ENCODE measurements around the gene GRIK4. TPM values are rescaled to one million over a fixed set of nuclear protein-coding genes. Genes with fewer than 3 reads are reported as not detected.
A peak's percentile ranks its signal among the peaks of the same experiment; 100 is the strongest.

Gene GRIK4
- total RNA-seq, 2 experiments from 2014 or later, result not detected

DNA sequence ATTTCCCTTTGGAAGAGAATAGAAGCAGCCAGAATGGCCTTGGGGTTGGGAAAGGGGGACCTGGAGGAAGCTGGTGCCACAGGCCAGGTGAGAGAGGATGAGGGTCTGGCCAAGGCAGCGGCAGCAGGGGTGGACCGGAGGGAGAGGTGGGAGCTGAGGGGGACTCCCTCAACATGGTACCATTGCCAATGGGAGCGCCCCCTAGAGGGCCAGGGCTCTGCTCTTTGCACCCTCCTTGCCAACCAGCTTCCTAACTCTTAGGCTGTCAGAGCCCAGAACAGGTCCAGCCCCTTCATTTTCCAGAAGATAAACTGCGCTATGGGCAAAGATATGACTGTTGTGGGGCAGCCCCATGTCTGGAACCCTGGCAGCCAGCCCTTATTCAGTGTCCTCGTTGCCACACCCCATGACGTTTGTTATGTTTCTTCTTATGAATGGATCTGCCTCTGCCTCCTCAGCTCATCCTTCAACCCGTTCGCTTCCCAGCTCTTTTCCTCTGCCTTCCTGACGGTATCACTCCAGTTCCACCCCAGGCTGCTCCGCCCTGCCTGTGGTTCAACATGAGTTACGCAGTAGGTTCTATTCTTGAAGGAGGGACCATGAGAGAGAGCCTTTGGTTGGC is 185.2 kb downstream of the GRIK4 start:
- peak; percentile 11 for DNase-seq
- CTCF ChIA-PET, result interaction anchor here (0.6 to 2.3 kb wide), 5 partner anchors 9 to 106 kb away, joined by 3 to 12 read pairs (median 3); no protein-coding TSS in a partner anchor
- Mint-ChIP-seq H3K27me3 (peaks cover 13% of the 10 kb centered on the region), H3K9me3 (ENCODE audit: low read depth) (no peaks in the 10 kb centered on the region), H3K4me3 (no peak overlapping the region), H3K4me1 (no peaks in the 10 kb centered on the region), H3K36me3 (ENCODE audit: low read depth) (no peaks in the 10 kb centered on the region), H3K27ac (no peak overlapping the region)
- POLR2A ChIA-PET, result interaction anchor here (0.6 kb wide), 1 partner anchor 268 kb away, joined by 6 read pairs; no protein-coding TSS in a partner anchor
- intact Hi-C loops (cut with DNase I, micrococcal nuclease), result no loop called here
- no peak for ATAC-seq

DNA sequence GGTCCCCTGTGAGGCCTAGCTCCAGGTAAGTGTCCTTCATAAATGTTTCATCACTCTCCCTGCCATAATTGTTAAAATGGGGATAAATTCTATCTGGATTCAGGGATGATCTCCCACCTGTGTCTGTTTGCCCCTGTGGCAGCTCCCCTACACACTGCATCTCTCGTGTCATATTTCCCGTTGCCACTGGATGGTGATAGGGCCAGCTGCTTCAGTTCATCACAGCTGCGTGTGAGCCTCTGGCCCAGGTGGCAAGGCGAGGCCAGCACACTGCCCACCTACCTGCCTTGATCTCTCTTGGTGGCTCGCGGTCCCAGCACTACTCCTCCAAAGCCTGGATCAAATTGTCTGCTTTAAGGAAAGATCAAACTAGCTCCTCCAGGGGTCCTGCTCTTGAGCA is 187.4 kb downstream of the GRIK4 start:
- Mint-ChIP-seq H3K4me3 (no peak overlapping the region), H3K9me3 (ENCODE audit: low read depth) (no peaks in the 10 kb centered on the region), H3K4me1 (no peaks in the 10 kb centered on the region), H3K27me3 (peaks cover 9% of the 10 kb centered on the region), H3K27ac (no peak overlapping the region), H3K36me3 (ENCODE audit: low read depth) (no peaks in the 10 kb centered on the region)
- intact Hi-C loops (cut with DNase I, micrococcal nuclease), result no loop called here
- DNase-seq, result no peak
- CTCF ChIA-PET, result no interaction called here
- POLR2A ChIA-PET, result no interaction called here
- no peak for ATAC-seq

DNA sequence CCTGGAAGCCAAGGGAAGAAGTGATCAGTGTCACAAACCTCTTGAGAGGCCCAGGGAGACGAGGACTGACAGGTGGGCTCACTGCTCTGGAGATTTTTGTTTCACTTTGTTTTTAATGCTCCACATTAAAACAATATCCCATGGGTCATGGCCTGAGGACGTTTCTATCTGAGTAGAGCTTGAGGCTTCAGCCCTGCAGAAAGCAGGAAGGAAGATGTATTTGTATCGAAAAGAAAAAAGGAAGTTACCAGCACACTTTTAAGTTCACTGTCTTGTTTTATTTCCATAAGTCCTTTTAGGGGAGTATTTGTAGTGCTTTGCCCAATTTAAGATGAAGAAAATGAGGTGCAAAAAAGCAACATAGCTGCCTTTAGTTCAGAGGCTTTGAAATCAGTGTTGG is 191.1 kb downstream of the GRIK4 start:
- ATAC-seq, result no peak
- H3K4me1 Mint-ChIP-seq, result no peaks in the 10 kb centered on the region
- intact Hi-C loops (cut with DNase I, micrococcal nuclease), result no loop called here
- ChIA-PET POLR2A (interaction anchor here (0.6 kb wide), 1 partner anchor 487 kb away, joined by 4 read pairs; no protein-coding TSS in a partner anchor), CTCF (no interaction called here)
- no peak for DNase-seq
- H3K4me3 Mint-ChIP-seq, result no peak overlapping the region
- no peak overlapping the region for H3K27ac Mint-ChIP-seq
- H3K36me3 Mint-ChIP-seq (ENCODE audit: low read depth), result no peaks in the 10 kb centered on the region
- H3K9me3 Mint-ChIP-seq (ENCODE audit: low read depth), result peaks cover 7% of the 10 kb centered on the region
- peaks cover 14% of the 10 kb centered on the region for H3K27me3 Mint-ChIP-seq

DNA sequence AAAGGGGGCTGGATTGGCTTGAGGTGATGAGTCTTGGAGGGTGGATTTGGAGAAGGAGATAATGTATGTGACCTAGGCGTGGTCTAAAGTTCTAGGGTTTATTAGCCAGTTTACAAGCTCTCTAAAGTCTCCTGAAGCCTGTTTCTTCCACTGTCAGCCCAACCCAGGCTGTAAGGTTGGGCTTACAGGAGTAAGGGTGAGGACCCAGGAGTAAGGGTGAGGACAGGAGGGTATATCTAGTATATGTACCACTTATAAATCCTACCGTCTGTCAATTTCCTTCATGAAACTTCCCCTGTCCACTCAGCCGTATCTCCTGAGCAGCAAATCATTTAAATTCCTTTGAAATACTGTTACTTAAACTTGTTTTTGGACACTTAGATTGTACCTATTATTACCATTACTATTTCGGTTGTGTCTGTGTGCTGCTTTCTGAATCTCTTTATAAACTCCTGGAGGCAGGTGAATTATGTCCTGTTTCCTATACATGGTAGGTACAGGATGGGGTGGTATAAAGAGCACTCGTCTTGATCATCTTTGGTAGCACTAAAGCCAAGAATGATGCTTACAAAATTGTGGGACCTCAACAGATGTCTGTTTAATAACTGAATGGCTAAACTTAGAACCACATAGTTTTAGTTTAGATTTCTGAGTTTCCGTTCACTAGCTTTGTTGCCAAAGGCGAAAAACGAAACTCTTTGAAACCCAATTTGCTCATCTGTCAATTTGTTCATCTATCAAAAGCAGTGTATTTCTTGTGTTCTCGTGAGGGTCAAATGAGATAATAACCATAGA is 192.0 kb downstream of the GRIK4 start:
- CTCF ChIA-PET, result interaction anchor here (0.7 to 1.2 kb wide), 2 partner anchors 18 to 98 kb away, joined by 3 to 5 read pairs; no protein-coding TSS in a partner anchor
- H3K4me1 Mint-ChIP-seq, result no peaks in the 10 kb centered on the region
- POLR2A ChIA-PET, result no interaction called here
- ATAC-seq, result no peak
- no peak overlapping the region for H3K27ac Mint-ChIP-seq
- H3K36me3 Mint-ChIP-seq (ENCODE audit: low read depth), result no peaks in the 10 kb centered on the region
- no peak overlapping the region for H3K4me3 Mint-ChIP-seq
- H3K27me3 Mint-ChIP-seq, result peaks cover 14% of the 10 kb centered on the region
- H3K9me3 Mint-ChIP-seq (ENCODE audit: low read depth), result peaks cover 12% of the 10 kb centered on the region
- no peak for DNase-seq
- intact Hi-C loops (cut with DNase I, micrococcal nuclease), result no loop called here

DNA sequence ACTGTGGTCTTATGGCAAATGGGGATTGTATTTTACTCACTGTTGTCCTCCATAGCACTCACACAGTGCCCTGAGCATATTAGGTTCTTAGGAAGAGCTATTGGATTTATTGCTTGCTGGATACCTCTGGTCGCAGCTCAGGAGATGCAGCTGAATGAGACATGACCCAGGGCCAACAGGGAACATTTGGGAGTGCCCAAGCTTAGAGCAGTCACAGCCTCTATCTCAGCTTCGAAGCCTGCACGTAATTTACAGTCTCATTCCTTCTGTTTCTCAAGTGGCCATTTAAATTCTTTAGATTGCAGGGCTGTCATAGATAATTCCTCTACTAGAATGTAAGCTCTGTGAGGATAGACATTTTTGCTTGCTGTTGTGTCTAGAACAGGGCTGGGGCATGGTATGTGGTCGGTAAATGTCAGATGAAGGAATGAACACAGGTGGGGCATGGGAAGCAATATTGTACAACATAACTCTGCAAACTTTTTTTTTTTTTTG is 192.8 kb downstream of the GRIK4 start:
- ATAC-seq, result no peak
- Mint-ChIP-seq H3K4me1 (no peaks in the 10 kb centered on the region), H3K27me3 (peaks cover 14% of the 10 kb centered on the region), H3K27ac (no peak overlapping the region), H3K9me3 (ENCODE audit: low read depth) (peaks cover 12% of the 10 kb centered on the region), H3K36me3 (ENCODE audit: low read depth) (no peaks in the 10 kb centered on the region), H3K4me3 (no peak overlapping the region)
- ChIA-PET POLR2A (no interaction called here), CTCF (interaction anchor here (1.2 kb wide), 1 partner anchor 19 kb away, joined by 3 read pairs; no protein-coding TSS in a partner anchor)
- DNase-seq, result no peak
- intact Hi-C loops (cut with DNase I, micrococcal nuclease), result no loop called here

DNA sequence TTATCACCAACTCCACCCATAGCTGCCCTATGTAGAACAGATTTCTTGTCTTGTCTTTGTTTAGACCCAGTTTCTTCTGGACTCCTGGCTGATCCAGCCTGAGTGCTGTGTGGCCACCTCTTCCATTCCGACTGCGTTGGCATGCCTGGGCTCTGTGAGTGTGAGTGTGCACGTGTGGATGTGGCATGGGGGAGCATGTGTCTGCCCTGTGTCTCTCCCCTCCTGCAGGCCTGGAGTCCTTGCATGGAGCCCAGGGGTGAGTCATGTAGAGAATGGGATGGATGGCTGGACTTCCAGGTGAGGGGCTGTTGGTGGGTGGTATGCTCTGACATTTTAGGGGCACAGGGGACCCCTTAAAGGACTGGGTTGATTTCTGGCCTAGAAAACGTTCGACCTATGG is 194.7 kb downstream of the GRIK4 start:
- no peak overlapping the region for H3K4me3 Mint-ChIP-seq
- no peaks in the 10 kb centered on the region for H3K36me3 Mint-ChIP-seq (ENCODE audit: low read depth)
- H3K4me1 Mint-ChIP-seq, result no peaks in the 10 kb centered on the region

DNA sequence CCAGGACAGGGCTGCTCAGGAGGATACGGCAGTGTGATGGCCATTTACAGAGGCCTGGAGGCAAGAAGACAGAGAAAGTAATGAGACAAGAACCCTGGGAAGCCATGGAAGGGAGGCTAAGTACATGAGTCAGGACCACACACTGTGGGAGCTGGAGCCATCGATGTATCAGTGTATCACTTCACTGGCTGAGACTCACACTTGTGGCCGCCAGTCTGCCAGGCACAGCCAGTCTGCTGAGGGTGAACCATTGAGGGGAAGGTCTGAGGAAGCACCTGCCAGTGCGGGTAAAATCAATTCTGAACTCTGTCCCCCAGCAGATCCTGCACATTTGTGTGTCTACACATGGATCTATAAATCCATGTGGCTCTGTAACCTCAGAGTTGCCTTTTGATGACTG is 195.6 kb downstream of the GRIK4 start:
- DNase-seq (no peak), ATAC-seq (no peak)
- intact Hi-C loops (cut with DNase I, micrococcal nuclease), result no loop called here
- H3K4me1 Mint-ChIP-seq, result no peaks in the 10 kb centered on the region
- ChIA-PET POLR2A (no interaction called here), CTCF (no interaction called here)
- H3K4me3 Mint-ChIP-seq, result no peak overlapping the region
- no peak overlapping the region for H3K27ac Mint-ChIP-seq
- H3K9me3 Mint-ChIP-seq (ENCODE audit: low read depth), result peaks cover 12% of the 10 kb centered on the region
- H3K36me3 Mint-ChIP-seq (ENCODE audit: low read depth), result no peaks in the 10 kb centered on the region
- H3K27me3 Mint-ChIP-seq, result peaks cover 9% of the 10 kb centered on the region

More for the DNA sequence above, 194.7 kb downstream of the GRIK4 start:
- peaks cover 12% of the 10 kb centered on the region for H3K9me3 Mint-ChIP-seq (ENCODE audit: low read depth)
- POLR2A ChIA-PET, result no interaction called here
- H3K27me3 Mint-ChIP-seq, result peaks cover 11% of the 10 kb centered on the region
- intact Hi-C loops (cut with DNase I, micrococcal nuclease), result no loop called here
- DNase-seq (no peak), ATAC-seq (no peak)
- no peak overlapping the region for H3K27ac Mint-ChIP-seq
- CTCF ChIA-PET, result interaction anchor here (1.6 kb wide), 1 partner anchor 9 kb away, joined by 3 read pairs; no protein-coding TSS in a partner anchor

DNA sequence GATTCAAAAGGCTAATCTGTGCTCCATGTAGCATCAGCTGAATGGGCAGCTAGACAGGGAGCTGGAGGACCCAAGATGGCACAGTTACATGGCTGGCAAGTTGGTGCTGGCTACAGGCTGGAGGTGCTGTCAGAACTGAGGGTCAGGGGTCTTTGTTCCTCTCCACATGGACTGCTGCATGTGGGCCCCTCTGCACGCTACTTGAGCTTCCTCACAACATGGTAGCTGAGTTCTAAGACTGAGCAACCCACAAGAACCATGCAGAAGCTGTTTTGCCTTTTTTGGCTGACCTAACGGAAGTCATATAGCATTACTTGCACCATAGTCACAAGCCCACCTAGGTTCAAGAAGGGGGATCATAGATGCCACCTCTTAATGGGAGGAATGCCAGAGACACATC is 196.1 kb downstream of the GRIK4 start:
- Mint-ChIP-seq H3K36me3 (ENCODE audit: low read depth) (no peaks in the 10 kb centered on the region), H3K9me3 (ENCODE audit: low read depth) (peaks cover 12% of the 10 kb centered on the region), H3K27me3 (peaks cover 7% of the 10 kb centered on the region), H3K4me3 (no peak overlapping the region), H3K4me1 (no peaks in the 10 kb centered on the region), H3K27ac (no peak overlapping the region)
- ATAC-seq (no peak), DNase-seq (no peak)
- POLR2A ChIA-PET, result no interaction called here
- intact Hi-C loops (cut with DNase I, micrococcal nuclease), result no loop called here
- CTCF ChIA-PET, result interaction anchor here (0.7 kb wide), 1 partner anchor 26 kb away, joined by 3 read pairs; no protein-coding TSS in a partner anchor

DNA sequence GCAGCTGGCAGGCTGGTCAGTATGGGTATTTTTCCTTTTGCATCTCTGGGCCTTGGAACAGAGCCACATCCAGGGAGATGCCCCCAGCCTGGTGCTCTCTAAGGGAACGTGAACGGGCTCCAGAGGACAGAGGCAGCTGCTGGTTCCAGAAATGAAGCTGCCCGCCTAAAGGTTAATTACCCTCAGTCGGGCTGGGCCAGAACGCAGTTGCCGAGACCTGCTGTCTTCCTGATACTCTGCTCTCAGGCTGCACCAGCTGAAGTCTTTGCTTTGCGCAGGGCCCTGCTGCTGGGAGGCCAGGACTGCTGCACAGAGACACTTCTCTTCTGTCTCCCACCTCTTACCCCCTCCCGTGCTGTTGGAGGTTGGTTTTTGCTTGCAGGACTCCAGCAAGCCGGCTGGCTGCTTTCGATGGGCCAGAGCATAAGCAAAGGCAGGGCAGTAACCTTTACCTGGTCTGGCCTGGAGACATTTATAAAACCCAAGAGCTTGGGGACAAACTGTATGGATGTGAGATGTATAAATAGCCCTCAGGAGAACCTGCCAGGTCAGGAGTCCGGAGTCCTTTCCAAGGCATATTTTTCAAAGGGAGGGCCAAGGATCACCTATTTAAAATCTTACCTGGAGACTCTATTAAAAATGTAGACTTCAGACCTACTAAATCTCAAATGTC is 197.1 kb downstream of the GRIK4 start:
- intact Hi-C loops (cut with DNase I, micrococcal nuclease), result no loop called here
- no peaks in the 10 kb centered on the region for H3K36me3 Mint-ChIP-seq (ENCODE audit: low read depth)
- H3K27me3 Mint-ChIP-seq, result peaks cover 12% of the 10 kb centered on the region
- no peak for ATAC-seq
- no peak overlapping the region for H3K4me3 Mint-ChIP-seq
- DNase-seq, result no peak
- ChIA-PET POLR2A (no interaction called here), CTCF (no interaction called here)
- H3K9me3 Mint-ChIP-seq (ENCODE audit: low read depth), result peaks cover 12% of the 10 kb centered on the region
- H3K4me1 Mint-ChIP-seq, result no peaks in the 10 kb centered on the region
- no peak overlapping the region for H3K27ac Mint-ChIP-seq

DNA sequence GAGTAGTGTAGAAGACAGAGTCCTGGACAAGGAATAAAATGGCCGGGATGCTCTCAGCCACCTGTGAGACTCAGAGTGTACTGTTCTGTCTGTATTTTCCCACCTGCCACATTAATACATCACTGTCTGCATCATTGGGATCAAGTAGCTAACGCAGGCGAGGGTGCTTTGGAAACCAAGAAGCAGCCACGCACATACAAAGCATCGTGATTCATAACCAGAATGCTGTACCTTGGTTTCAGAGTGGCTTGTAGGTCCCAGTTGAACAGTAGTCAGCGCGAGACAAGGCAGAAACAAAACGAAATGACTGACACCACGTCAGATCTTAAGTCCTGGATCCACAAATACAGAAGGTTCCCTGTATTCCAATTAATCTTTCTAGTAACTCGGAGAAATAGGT is 198.3 kb downstream of the GRIK4 start:
- ChIA-PET CTCF (no interaction called here), POLR2A (no interaction called here)
- ATAC-seq, result no peak
- H3K36me3 Mint-ChIP-seq (ENCODE audit: low read depth), result no peaks in the 10 kb centered on the region
- H3K4me1 Mint-ChIP-seq, result no peaks in the 10 kb centered on the region
- no peak for DNase-seq
- H3K9me3 Mint-ChIP-seq (ENCODE audit: low read depth), result peaks cover 12% of the 10 kb centered on the region
- no peak overlapping the region for H3K27ac Mint-ChIP-seq
- H3K4me3 Mint-ChIP-seq, result no peak overlapping the region
- H3K27me3 Mint-ChIP-seq, result peaks cover 14% of the 10 kb centered on the region
- intact Hi-C loops (cut with DNase I, micrococcal nuclease), result no loop called here

DNA sequence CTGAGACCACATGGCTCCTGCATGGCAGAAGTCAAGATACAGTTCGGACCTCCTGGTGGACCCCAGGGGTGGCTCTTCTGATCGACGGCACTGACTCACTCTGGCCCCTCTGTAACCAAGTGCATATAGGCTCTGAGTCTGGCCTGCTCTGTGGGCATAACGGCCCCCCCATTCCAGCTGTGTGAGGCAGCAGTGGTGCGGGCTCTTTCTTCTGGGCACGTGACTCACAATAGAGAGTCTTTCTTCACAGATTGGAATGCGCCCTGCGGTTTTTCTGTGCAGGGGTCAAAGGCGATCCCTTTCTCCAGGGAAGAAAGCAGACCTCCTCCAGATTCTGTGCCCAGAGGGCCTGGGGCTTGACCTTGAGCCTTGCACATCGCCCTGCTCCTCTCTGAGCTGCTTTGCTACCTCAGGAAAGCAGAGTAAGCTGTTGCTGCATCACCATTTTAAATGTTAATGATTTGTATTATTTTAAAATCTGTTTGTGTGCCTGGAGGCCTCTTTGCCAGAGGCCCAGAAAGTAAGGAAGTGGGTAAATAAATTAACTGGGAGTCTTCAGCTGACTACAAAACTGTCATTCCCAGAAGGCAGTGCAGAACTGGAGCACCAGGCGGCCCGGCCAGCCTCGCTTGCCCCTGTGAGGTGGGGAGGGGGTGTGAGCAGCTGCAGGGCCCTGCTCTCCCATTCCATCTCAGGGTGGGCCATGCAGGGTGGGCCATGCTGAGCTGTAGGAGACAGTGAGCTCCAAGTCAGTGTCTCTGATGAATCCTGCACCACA is 199.0 kb downstream of the GRIK4 start:
- Mint-ChIP-seq H3K27me3 (peaks cover 14% of the 10 kb centered on the region), H3K36me3 (ENCODE audit: low read depth) (no peaks in the 10 kb centered on the region), H3K9me3 (ENCODE audit: low read depth) (peaks cover 12% of the 10 kb centered on the region), H3K4me1 (peaks cover 2% of the 10 kb centered on the region), H3K27ac (no peak overlapping the region), H3K4me3 (no peak overlapping the region)
- intact Hi-C loops (cut with DNase I, micrococcal nuclease), result no loop called here
- ATAC-seq, result no peak
- DNase-seq, result no peak
- POLR2A ChIA-PET, result no interaction called here
- CTCF ChIA-PET, result no interaction called here

Measured in activated CD4-positive, alpha-beta T cell treated with anti-CD3 and anti-CD28 coated beads for 36 hours (primary cell).